ENCODE results near the gene RABAC1. TPM values are rescaled to one million over a fixed set of nuclear protein-coding genes. Genes with fewer than 3 reads are reported as not detected.
A peak's percentile ranks its signal among the peaks of the same experiment; 100 is the strongest.

RABAC1 gene
- total and polyA plus RNA-seq, 9 of the 15 experiments (the other 6 are each of a cell fraction or from before 2014, with no cell fraction given), result 2.4 to 28.1 (median 9.3) TPM

DNA sequence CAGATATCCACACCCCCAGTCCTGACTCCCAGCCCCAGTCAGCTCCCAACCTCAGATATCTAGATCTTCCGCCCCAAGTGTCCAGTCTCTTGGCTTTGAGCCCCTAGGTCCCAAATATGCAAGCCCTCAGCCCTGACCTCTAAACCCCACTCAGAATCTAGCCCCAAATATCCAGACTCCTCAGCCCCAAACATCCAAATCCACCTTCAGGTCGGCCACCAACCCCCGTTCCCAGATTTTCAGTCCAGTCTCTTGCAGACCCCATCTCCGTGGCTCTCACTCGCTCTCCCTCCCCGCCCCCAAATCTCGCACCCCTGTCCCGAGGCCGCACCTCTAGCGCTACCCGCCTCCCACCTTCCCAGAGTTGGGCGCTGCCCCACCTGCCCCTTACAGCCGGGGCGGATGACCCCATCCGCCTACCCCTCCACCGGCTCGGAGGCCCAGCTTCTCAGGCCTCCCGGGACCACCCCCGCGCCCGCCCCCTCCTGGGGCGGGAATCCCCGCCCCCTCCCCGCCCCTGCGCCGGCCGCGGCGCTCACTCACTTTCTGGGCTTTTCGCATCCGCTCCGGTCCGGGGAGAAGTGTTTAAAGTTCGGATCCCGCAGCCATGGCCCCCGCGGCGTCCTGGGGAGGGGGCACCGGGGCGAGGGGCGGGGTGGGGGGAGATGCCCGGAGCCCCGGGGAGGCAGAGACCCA lies 31.5 kb downstream of the RABAC1 start:
- Histone ChIP-seq H3K4me3 (peak overlapping the region; percentile 59), H3K27me3 (ENCODE audit: control insufficient read depth in 2 of 2, insufficient read depth in 2 of 2, low read length in 2 of 2) (no peaks in the 10 kb centered on the region; a peak in 1 of 5 replicates), H3K4me2 (ENCODE audit: insufficient read depth, low read length) (peak overlapping the region; percentile 98), H2AFZ (ENCODE audit: low read depth, low read length) (peak overlapping the region; percentile 67; the same call in 1 of the 2 replicates), H3K9ac (ENCODE audit: insufficient read depth in 1 of 2, low read depth in 2 of 2, low read length in 2 of 2) (peak overlapping the region in 1 of 2 experiments; percentile 94; a peak in 2 of 4 replicates), H3K9me1 (ENCODE audit: control insufficient read depth, insufficient read depth, low read length) (no peaks in the 10 kb centered on the region), H3K27ac (ENCODE audit: extremely low read depth, low read depth, low read length) (no peak overlapping the region), H3K4me1 (replicated peaks in 1 of 2; ENCODE audit: control insufficient read depth in 2 of 2, insufficient read depth in 2 of 2, low read length in 2 of 2) (peaks cover 30 to 53% of the 10 kb centered on the region in 2 experiments), H3K36me3 (ENCODE audit: control insufficient read depth, insufficient read depth, low read length) (no peaks in the 10 kb centered on the region), H3K79me2 (ENCODE audit: control insufficient read depth, insufficient read depth, low read length) (peaks cover 8% of the 10 kb centered on the region; the same call in 2 of the 3 replicates), H4K20me1 (replicated peaks; ENCODE audit: control insufficient read depth, insufficient read depth, low read length) (no peaks in the 10 kb centered on the region), H3K9me3 (replicated peaks; ENCODE audit: control insufficient read depth, insufficient read depth, low read depth, low read length) (no peaks in the 10 kb centered on the region)
- in situ Hi-C loops (cut with MboI), result no loop called here
- ChIA-PET POLR2A (interaction anchor here (0.7 to 1.0 kb wide), 3 partner anchors 9 to 54 kb away, joined by 3 to 4 read pairs (median 3); no protein-coding TSS in a partner anchor), CTCF (ENCODE audit: low intra/inter-chr PET ratio) (interaction anchor here (0.6 kb wide), 1 partner anchor 13 kb away, joined by 4 read pairs; no protein-coding TSS in a partner anchor)
- 5% methylated on average over 30 of the region's 43 CpGs for WGBS (ENCODE audit: insufficient coverage, low coverage, missing lambda C conversion rate)
- intact Hi-C loops (cut with micrococcal nuclease), result no loop called here
- FAIRE-seq (no peak), DNase-seq (ENCODE audit: extremely low read depth in 1 of 4, low spot score in 3 of 4) (peak; percentile 51 to 79 (median 72)), ATAC-seq (peak; percentile 16)
- no TSS peak for BruUV-seq (replicated peaks)
- TF ChIP-seq FOXK1 (CRISPR knock-in tag; IDR thresholded peaks at IDR 0.05; ENCODE audit: borderline replicate concordance) (no peak), HMG20A (CRISPR knock-in tag; conservative IDR thresholded peaks at IDR 0.05) (no peak), DEAF1 (CRISPR knock-in tag; IDR thresholded peaks at IDR 0.05) (no peak), ZNF592 (IDR thresholded peaks at IDR 0.05) (no peak), PHF21A (IDR thresholded peaks at IDR 0.05; ENCODE audit: borderline replicate concordance, low read depth) (peak; percentile 22; the same call in 1 of the 2 replicates), CBX3 (IDR thresholded peaks at IDR 0.05; ENCODE audit: borderline replicate concordance in 1 of 2, low read length in 2 of 2) (no peak), TCF7L2 (IDR thresholded peaks at IDR 0.05; ENCODE audit: low read depth, low read length) (no peak), KLF1 (tag; IDR thresholded peaks at IDR 0.05) (no peak), ZNF586 (CRISPR knock-in tag; conservative IDR thresholded peaks at IDR 0.05) (no peak)
- TF ChIP-seq, protein P1, sequence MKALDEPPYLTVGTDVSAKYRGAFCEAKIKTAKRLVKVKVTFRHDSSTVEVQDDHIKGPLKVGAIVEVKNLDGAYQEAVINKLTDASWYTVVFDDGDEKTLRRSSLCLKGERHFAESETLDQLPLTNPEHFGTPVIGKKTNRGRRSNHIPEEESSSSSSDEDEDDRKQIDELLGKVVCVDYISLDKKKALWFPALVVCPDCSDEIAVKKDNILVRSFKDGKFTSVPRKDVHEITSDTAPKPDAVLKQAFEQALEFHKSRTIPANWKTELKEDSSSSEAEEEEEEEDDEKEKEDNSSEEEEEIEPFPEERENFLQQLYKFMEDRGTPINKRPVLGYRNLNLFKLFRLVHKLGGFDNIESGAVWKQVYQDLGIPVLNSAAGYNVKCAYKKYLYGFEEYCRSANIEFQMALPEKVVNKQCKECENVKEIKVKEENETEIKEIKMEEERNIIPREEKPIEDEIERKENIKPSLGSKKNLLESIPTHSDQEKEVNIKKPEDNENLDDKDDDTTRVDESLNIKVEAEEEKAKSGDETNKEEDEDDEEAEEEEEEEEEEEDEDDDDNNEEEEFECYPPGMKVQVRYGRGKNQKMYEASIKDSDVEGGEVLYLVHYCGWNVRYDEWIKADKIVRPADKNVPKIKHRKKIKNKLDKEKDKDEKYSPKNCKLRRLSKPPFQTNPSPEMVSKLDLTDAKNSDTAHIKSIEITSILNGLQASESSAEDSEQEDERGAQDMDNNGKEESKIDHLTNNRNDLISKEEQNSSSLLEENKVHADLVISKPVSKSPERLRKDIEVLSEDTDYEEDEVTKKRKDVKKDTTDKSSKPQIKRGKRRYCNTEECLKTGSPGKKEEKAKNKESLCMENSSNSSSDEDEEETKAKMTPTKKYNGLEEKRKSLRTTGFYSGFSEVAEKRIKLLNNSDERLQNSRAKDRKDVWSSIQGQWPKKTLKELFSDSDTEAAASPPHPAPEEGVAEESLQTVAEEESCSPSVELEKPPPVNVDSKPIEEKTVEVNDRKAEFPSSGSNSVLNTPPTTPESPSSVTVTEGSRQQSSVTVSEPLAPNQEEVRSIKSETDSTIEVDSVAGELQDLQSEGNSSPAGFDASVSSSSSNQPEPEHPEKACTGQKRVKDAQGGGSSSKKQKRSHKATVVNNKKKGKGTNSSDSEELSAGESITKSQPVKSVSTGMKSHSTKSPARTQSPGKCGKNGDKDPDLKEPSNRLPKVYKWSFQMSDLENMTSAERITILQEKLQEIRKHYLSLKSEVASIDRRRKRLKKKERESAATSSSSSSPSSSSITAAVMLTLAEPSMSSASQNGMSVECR (CRISPR knock-in tag; IDR thresholded peaks at IDR 0.05), result 0 out of 2 replicates have a peak, but pooled peaks have one; percentile 4
